Keratinocyte (primary cell): ENCODE measurements around the gene TRPM6. TPM values are rescaled to one million over a fixed set of nuclear protein-coding genes. Genes with fewer than 3 reads are reported as not detected.

Source experiments
- DNase-seq: peaks from one replicate; pipeline ENCODE4 v3.0.0-alpha.2; 2011; ENCODE audit warnings: low read depth, missing footprints, low spot score
- FAIRE-seq: peaks from 2 replicates; lab custom pipeline; 2011; peaks lifted over from hg19 to GRCh38; lab: Jason Lieb, UNC
- H2AFZ ChIP-seq: 2 replicates; pipeline ENCODE4 v1.6.0; 2012; ENCODE audit warnings: low read length, control low read depth, inconsistent platforms; ENCODE audit not compliant: control insufficient read depth
- H3K27ac ChIP-seq: 2 replicates; pipeline ENCODE4 v1.5.1; 2011; ENCODE audit warnings: low read length; ENCODE audit not compliant: control insufficient read depth, insufficient read depth
- H3K27me3 ChIP-seq: 3 replicates; pipeline ENCODE4 v1.6.0; 2011; ENCODE audit warnings: low read length; ENCODE audit not compliant: control insufficient read depth, insufficient read depth; ENCODE audit errors: extremely low read depth
- H3K36me3 ChIP-seq, 2 experiments: 2 replicates in 1 of 2; 3 replicates in 1 of 2; pipeline ENCODE4 v1.5.1; 2011; ENCODE audit warnings: low read length in 2 of 2, mild to moderate bottlenecking in 1 of 2; ENCODE audit not compliant: control insufficient read depth in 2 of 2, insufficient read depth in 2 of 2; ENCODE audit errors: extremely low read depth in 1 of 2
- H3K4me1 ChIP-seq: 3 replicates; pipeline ENCODE4 v1.5.1; 2011; ENCODE audit warnings: low read length; ENCODE audit not compliant: control insufficient read depth, insufficient read depth; ENCODE audit errors: extremely low read depth
- H3K4me2 ChIP-seq: 3 replicates; pipeline ENCODE4 v1.6.0; 2011; ENCODE audit warnings: low read depth, low read length; ENCODE audit not compliant: control insufficient read depth, insufficient read depth; ENCODE audit errors: extremely low read depth
- H3K4me3 ChIP-seq, 3 experiments: fragments of 200-600 bp in 1 of 3; sonication (generic) in 1 of 3; 2 replicates in 2 of 3; 3 replicates in 1 of 3; pipeline ENCODE4 v1.5.1; 2011 to 2016; ENCODE audit warnings: low read length in 3 of 3, mild to moderate bottlenecking in 3 of 3, control low read depth in 2 of 3, inconsistent platforms in 1 of 3, low read depth in 1 of 3, mixed read lengths in 1 of 3, mixed run types in 1 of 3, moderate library complexity in 1 of 3; ENCODE audit not compliant: control insufficient read depth in 2 of 3, insufficient read depth in 2 of 3; ENCODE audit errors: extremely low read depth in 1 of 3
- H3K79me2 ChIP-seq: 2 replicates; pipeline ENCODE4 v1.6.0; 2012; ENCODE audit warnings: low read length; ENCODE audit not compliant: control insufficient read depth, insufficient read depth
- H3K9ac ChIP-seq: 3 replicates; pipeline ENCODE4 v1.6.0; 2011; ENCODE audit warnings: low read length; ENCODE audit not compliant: control insufficient read depth, insufficient read depth; ENCODE audit errors: extremely low read depth
- H3K9me1 ChIP-seq: 3 replicates; pipeline ENCODE4 v1.6.0; 2011; ENCODE audit warnings: low read length; ENCODE audit not compliant: control insufficient read depth, insufficient read depth; ENCODE audit errors: extremely low read depth
- H3K9me3 ChIP-seq: 2 replicates; pipeline ENCODE4 v1.5.1; 2012; ENCODE audit warnings: low read depth, low read length; ENCODE audit not compliant: control insufficient read depth
- H4K20me1 ChIP-seq: 3 replicates; pipeline ENCODE4 v1.6.0; 2011; ENCODE audit warnings: low read length; ENCODE audit not compliant: control insufficient read depth, insufficient read depth; ENCODE audit errors: extremely low read depth
- CTCF ChIP-seq, 3 experiments: IDR thresholded peaks in 1 of 3; conservative IDR thresholded peaks in 1 of 3; optimal IDR thresholded peaks in 1 of 3; 2 replicates in 2 of 3; 3 replicates in 1 of 3; pipeline versions ENCODE3 to v1.5.1; 2011; ENCODE audit warnings: low read length in 3 of 3, mild to moderate bottlenecking in 3 of 3, moderate library complexity in 2 of 3, control low read depth in 1 of 3, inconsistent platforms in 1 of 3; ENCODE audit not compliant: insufficient read depth in 2 of 3; ENCODE audit errors: extremely low read depth in 1 of 3
- EZH2 ChIP-seq: IDR thresholded peaks from one replicate; pipeline ENCODE4 v1.6.1; 2012; ENCODE audit warnings: inconsistent platforms, mild to moderate bottlenecking, low read length, moderate library complexity
- dilution Hi-C: fragments of 300-500 bp; cut with MboI; formaldehyde crosslinking; loops from one replicate; pipeline ENCODE4 v1.7.0; 2020; ENCODE audit warnings: low sequenced_read_pairs; ENCODE audit not compliant: extremely low pct_ligation_motif_present
- polyA plus RNA-seq, 5 experiments: library from polyadenylated mRNA; depleted of rRNA in 3 of 5; stranded (reverse) in 3 of 5; stranded (forward) in 1 of 5; unstranded in 1 of 5; fragments of >200 nt; gene quantifications; 1 replicate in 1 of 5; 2 replicates in 3 of 5; 3 replicates in 1 of 5; pipeline versions ENCODE4 v1.2.1 to v1.2.3, GENCODE V29; 2011 to 2012; ENCODE audit warnings: missing spikeins in 2 of 5, low read depth in 1 of 5, low replicate concordance in 1 of 5

The TRPM6 gene
- polyA plus RNA-seq, 1 donor (not counting 4 experiments of a cell fraction or from before 2014, with no cell fraction given), result 0.18 TPM

- H3K36me3 ChIP-seq, result no peaks in the 10 kb centered on the region
- no peaks in the 10 kb centered on the region for H3K79me2 ChIP-seq
- TF ChIP-seq CTCF (optimal IDR thresholded peaks at IDR 0.05 in 1 of 3, IDR thresholded peaks at IDR 0.05 in 1 of 3, conservative IDR thresholded peaks at IDR 0.05 in 1 of 3; ENCODE audit: extremely low read depth in 1 of 3, insufficient read depth in 2 of 3, low read length in 3 of 3), result peak; percentile 70 to 78 (median 75)
- no peak for TF ChIP-seq EZH2
- no peak overlapping the region for H3K4me3 ChIP-seq
- H3K9me3 ChIP-seq, result no peaks in the 10 kb centered on the region
- no peak overlapping the region for H3K27ac ChIP-seq
- dilution Hi-C loops, result no loop called here
- H3K4me1 ChIP-seq, result no peaks in the 10 kb centered on the region
- no peaks in the 10 kb centered on the region for H3K9me1 ChIP-seq
- no peak for FAIRE-seq
- H4K20me1 ChIP-seq, result no peaks in the 10 kb centered on the region
- H2AFZ ChIP-seq, result no peak overlapping the region
- no peak overlapping the region for H3K9ac ChIP-seq
- DNase-seq, result no peak
- H3K4me2 ChIP-seq, result no peak overlapping the region
- H3K27me3 ChIP-seq, result no peaks in the 10 kb centered on the region
These were observed 117.0 kb downstream of the TRPM6 start for GRCh38 chr9:74770508-74771261.

DNA sequence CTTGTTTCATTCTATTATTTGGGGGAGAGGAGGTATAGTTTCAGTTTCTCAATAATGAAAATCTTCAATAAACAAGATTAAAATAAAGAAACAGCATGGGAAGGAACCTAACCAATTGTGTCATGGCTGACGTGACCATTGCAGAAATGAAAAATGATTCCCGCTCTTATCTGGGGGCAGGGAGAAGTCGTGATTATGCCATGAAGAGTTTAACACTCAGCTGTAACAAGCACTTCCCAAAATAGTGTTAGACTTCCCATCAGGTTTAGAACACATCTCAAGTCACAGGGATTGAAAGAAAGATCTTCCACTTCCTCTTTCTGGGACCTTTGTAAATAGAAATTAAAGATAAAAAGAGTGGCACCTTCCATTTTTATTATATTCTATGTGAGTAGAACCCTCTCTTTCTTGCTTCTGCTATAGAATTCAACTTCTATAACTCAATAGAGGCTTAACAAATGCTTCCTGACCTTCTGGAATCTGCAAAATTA is 122.2 kb downstream of the TRPM6 start:
- H3K9me3 ChIP-seq, result no peaks in the 10 kb centered on the region
- dilution Hi-C loops, result no loop called here
- H4K20me1 ChIP-seq, result no peaks in the 10 kb centered on the region
- no peaks in the 10 kb centered on the region for H3K27me3 ChIP-seq
- TF ChIP-seq EZH2, result no peak
- no peak for TF ChIP-seq CTCF (optimal IDR thresholded peaks at IDR 0.05 in 1 of 3, IDR thresholded peaks at IDR 0.05 in 1 of 3, conservative IDR thresholded peaks at IDR 0.05 in 1 of 3; ENCODE audit: extremely low read depth in 1 of 3, insufficient read depth in 2 of 3, low read length in 3 of 3)
- no peak for FAIRE-seq
- H2AFZ ChIP-seq, result no peak overlapping the region
- H3K4me1 ChIP-seq, result peaks cover 2% of the 10 kb centered on the region
- H3K36me3 ChIP-seq, result no peaks in the 10 kb centered on the region
- H3K79me2 ChIP-seq, result no peaks in the 10 kb centered on the region
- no peak for DNase-seq
- no peaks in the 10 kb centered on the region for H3K9me1 ChIP-seq
- H3K9ac ChIP-seq, result no peak overlapping the region
- no peak overlapping the region for H3K27ac ChIP-seq
- H3K4me3 ChIP-seq, result no peak overlapping the region
- no peak overlapping the region for H3K4me2 ChIP-seq
